Activated T-cell treated with anti-CD3 and anti-CD28 coated beads, Interleukin-2, amount 50 U/mL, for 24 hours (primary cell): ENCODE results near the gene SRRM5.

Experiments
- DNase-seq: peaks from one replicate; pipeline ENCODE4 v3.0.0-alpha.2; 2020
- H3K27ac Mint-ChIP-seq: 2 replicates; pipeline ENCODE4 v1.8.0; 2020; ENCODE audit warnings: mild to moderate bottlenecking, mixed read lengths
- H3K27me3 Mint-ChIP-seq: 2 replicates; pipeline ENCODE4 v1.8.0; 2020; ENCODE audit warnings: mixed read lengths
- H3K36me3 Mint-ChIP-seq: 2 replicates; pipeline ENCODE4 v1.8.0; 2020; ENCODE audit warnings: low read depth, mixed read lengths
- H3K4me1 Mint-ChIP-seq: 2 replicates; pipeline ENCODE4 v1.8.0; 2020; ENCODE audit warnings: low read depth, mixed read lengths
- H3K4me3 Mint-ChIP-seq: 2 replicates; pipeline ENCODE4 v1.8.0; 2020; ENCODE audit warnings: mild to moderate bottlenecking, moderate library complexity, mixed read lengths
- H3K9me3 Mint-ChIP-seq: 2 replicates; pipeline ENCODE4 v1.8.0; 2020; ENCODE audit warnings: mixed read lengths

SRRM5 gene

DNA sequence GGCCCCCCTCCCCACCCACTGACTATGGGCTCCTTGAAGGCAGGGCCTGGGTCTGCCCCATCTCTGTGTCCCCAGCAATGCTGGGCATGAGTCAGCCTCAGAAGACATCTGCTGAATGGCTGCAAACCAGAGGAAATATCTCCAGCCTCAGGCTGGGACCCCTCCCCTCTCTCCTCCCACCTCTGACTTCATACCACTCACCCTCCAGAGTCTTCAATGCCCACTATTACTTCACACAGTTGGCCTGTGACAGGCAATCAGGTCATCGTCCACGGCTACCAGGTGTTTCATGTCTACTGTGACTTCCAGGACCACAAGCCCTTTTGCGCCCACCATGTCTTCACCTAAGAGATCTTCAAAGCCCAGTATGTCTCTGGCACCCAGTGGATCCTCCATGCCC lies at the start of gene SRRM5:
Gene SRRM5 (plus strand): TSS at position 301 of the 400 bp plus-strand sequence. CDS start 34 bp downstream, at position 335.
- H3K36me3 Mint-ChIP-seq: peaks cover 40% of the 10 kb centered on the region
- H3K4me3 Mint-ChIP-seq: no peak within 1 kb of the TSS
- no peaks in the 10 kb centered on the region for H3K9me3 Mint-ChIP-seq
- peaks cover 19% of the 10 kb centered on the region for H3K4me1 Mint-ChIP-seq
- H3K27ac Mint-ChIP-seq: peak within 1 kb of the TSS; percentile 76
- no peaks in the 10 kb centered on the region for H3K27me3 Mint-ChIP-seq
- no peak for DNase-seq

DNA sequence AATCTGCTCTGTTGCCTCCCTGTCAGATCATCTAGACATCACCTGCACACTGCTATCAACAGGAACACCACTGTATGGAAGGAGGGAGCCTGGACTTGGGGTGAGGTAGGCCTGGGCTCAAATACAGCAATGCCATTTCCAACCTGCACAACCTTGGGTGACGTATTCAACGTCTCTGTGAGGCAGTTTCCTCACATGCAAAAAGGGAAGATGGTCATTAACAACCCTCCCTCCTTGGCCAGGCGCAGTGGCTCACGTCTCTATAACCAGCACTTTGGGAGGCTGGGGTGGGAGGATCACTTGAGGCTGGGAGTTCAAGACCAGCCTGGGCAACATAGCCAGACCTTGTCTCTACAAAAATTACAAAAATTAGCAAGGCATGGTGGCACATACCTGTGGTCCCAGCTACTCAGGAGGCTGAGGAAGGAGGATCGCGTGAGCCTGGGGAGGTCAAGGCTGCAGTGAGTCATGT lies 49.6 kb upstream of the SRRM5 start:
- Mint-ChIP-seq H3K4me3 (peak overlapping the region; percentile 55), H3K27me3 (no peaks in the 10 kb centered on the region), H3K4me1 (peaks cover 60% of the 10 kb centered on the region), H3K9me3 (no peaks in the 10 kb centered on the region), H3K36me3 (peaks cover 58% of the 10 kb centered on the region), H3K27ac (peak overlapping the region; percentile 95)
- no peak for DNase-seq

DNA sequence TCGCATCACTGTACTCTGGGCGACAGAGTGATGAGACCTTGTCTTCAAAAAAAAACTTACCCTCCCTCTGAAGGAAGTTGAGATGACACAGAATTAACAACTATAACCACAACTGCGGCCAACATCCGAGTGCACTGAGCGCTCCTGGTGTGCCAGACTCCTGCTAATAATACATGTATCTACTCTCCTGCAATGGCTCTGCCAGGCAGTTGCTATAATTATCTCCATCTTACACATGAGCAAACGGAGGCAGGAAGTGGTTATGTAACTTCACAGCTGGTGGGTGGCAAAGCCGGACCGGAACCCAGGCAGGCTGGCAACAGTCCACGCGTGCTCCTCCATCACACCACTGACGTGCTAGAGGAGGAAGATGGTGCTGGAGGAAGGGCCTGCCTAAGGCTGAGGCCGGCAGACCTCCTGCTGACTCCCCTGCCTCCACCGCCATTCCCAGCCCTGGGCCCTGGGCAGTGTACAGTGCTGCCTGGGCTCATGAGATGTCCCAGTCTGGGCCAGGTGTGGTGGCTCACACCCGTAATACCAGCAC lies 49.1 kb upstream of the SRRM5 start:
- Mint-ChIP-seq H3K4me3 (peak overlapping the region; percentile 55), H3K36me3 (peaks cover 56% of the 10 kb centered on the region), H3K27ac (peak overlapping the region; percentile 95), H3K27me3 (no peaks in the 10 kb centered on the region), H3K4me1 (peaks cover 57% of the 10 kb centered on the region), H3K9me3 (no peaks in the 10 kb centered on the region)
- peak; percentile 79 for DNase-seq

DNA sequence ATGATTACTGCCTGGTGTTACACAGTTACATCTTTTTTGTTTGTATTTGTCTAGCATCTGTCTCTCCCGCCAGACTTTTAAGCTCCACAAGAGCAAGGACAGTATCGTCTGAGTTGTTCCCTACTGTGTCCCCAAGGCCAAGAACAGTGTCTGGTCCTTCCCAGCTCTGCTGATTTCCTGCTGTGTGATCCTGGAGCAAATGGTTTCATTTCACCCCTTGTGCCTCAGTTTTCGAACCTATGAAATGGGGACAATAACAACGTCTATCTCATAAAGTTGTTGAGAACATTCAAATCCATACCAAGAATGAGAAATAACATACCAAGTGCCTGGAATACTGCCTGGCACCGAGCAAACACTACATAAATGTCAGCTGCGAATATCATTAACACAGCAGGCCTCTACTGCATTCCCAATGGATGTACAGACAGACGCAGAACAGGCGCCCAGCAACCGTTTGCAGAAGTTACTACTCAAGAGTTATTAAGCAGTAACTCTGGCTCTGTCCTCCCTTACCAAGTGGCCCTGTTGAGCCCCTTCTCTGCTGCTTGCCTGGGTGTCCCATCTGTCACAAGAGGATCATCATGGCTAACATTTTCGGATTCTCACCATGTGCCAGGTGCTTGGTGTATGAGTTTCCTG lies 48.0 kb upstream of the SRRM5 start:
- H3K27ac Mint-ChIP-seq: peak overlapping the region; percentile 95
- no peaks in the 10 kb centered on the region for H3K9me3 Mint-ChIP-seq
- H3K4me3 Mint-ChIP-seq: no peak overlapping the region
- H3K36me3 Mint-ChIP-seq: peaks cover 49% of the 10 kb centered on the region
- H3K4me1 Mint-ChIP-seq: peaks cover 53% of the 10 kb centered on the region
- no peak for DNase-seq
- H3K27me3 Mint-ChIP-seq: no peaks in the 10 kb centered on the region

- H3K4me1 Mint-ChIP-seq: peaks cover 56% of the 10 kb centered on the region
- H3K4me3 Mint-ChIP-seq: no peak overlapping the region
- H3K27me3 Mint-ChIP-seq: no peaks in the 10 kb centered on the region
- no peak for DNase-seq
- peaks cover 47% of the 10 kb centered on the region for H3K36me3 Mint-ChIP-seq
- no peak overlapping the region for H3K27ac Mint-ChIP-seq
- no peaks in the 10 kb centered on the region for H3K9me3 Mint-ChIP-seq
These were observed 47.1 kb upstream of the SRRM5 start for GRCh38 chr19:43564800-43565199.

GRCh38 chr19:43569657-43570056 lies 42.2 kb upstream of the SRRM5 start:
- Mint-ChIP-seq H3K4me1 (peaks cover 47% of the 10 kb centered on the region), H3K27me3 (no peaks in the 10 kb centered on the region), H3K36me3 (peaks cover 40% of the 10 kb centered on the region), H3K4me3 (no peak overlapping the region), H3K27ac (peak overlapping the region; percentile 39), H3K9me3 (no peaks in the 10 kb centered on the region)
- DNase-seq: no peak

GRCh38 chr19:43570174-43570791 lies 41.6 kb upstream of the SRRM5 start:
- peaks cover 46% of the 10 kb centered on the region for H3K36me3 Mint-ChIP-seq
- H3K9me3 Mint-ChIP-seq: no peaks in the 10 kb centered on the region
- H3K4me3 Mint-ChIP-seq: no peak overlapping the region
- H3K4me1 Mint-ChIP-seq: peaks cover 47% of the 10 kb centered on the region
- H3K27ac Mint-ChIP-seq: peak overlapping the region; percentile 76
- no peaks in the 10 kb centered on the region for H3K27me3 Mint-ChIP-seq
- DNase-seq: no peak

DNA sequence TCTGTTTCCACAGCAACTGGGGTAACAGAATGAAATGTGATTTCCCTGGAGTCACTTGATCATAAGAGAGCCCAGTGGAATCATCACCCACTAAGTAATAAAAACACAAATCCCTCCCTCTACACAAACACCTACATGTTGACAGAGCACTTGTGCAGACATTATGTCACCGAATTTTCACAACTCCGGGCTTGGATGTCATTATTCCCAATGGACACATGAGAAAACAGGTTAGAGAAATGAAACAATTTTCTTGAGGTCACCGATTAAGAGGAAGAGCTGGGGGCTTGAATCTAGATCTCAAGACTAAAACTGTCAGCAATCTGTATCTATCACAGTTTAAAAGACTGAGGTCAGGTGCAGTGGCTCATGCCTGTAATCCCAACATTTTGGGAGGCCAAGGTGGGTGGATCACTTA lies 39.7 kb upstream of the SRRM5 start:
- Mint-ChIP-seq H3K4me3 (no peak overlapping the region), H3K27ac (peak overlapping the region; percentile 32), H3K4me1 (peaks cover 51% of the 10 kb centered on the region), H3K36me3 (peaks cover 45% of the 10 kb centered on the region), H3K9me3 (no peaks in the 10 kb centered on the region), H3K27me3 (no peaks in the 10 kb centered on the region)
- no peak for DNase-seq

GRCh38 chr19:43574424-43575155 lies 37.3 kb upstream of the SRRM5 start:
- H3K9me3 Mint-ChIP-seq: no peaks in the 10 kb centered on the region
- H3K4me1 Mint-ChIP-seq: peaks cover 55% of the 10 kb centered on the region
- no peaks in the 10 kb centered on the region for H3K27me3 Mint-ChIP-seq
- peaks cover 42% of the 10 kb centered on the region for H3K36me3 Mint-ChIP-seq
- DNase-seq: no peak
- H3K27ac Mint-ChIP-seq: peak overlapping the region; percentile 96
- peak overlapping the region; percentile 96 for H3K4me3 Mint-ChIP-seq

DNA sequence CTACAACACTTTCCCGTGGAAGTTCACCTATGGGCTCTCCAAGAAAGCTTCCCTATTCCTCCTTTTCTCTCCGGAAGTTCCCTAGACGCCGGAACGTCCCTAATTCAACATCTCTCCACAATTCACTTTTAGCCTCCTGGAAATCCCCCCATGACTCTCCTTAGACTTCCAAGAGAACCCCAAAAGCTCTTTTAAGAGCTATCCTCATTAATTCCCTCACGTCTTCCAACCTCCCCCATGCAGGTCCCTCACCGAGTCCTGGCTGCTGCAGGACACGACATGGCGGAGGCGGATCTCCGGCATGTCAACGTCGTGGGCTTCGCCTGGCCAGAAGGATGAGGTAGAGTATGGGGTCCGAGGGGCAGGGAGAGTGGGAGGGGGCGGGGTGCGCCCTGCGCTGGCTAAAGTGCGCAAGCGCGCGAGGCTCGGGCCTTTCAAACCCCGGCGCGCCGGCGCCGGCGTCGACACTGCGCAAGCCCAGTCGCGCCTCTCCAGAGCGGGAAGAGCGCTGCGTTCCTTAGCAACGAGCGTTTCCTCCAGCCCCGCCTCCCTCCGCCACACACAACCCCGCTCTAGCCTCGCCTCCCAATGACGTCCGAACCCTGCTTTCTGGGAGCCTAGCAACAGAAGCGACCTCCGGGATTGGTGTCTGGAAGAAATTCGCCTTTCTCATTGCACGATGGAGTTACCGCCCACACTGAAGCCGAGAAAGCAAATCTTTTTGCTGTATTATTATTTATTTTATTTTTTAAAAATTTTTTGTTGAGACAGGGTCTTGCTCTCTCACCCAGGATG lies 36.5 kb upstream of the SRRM5 start, which contains the start of the genes PINLYP and XRCC1:
Gene PINLYP (plus strand): TSS at position 646 of the 795 bp plus-strand sequence. CDS start 1,391 bp downstream, outside the sequence.
Gene XRCC1 (minus strand): TSS at position 372 of the 795 bp plus-strand sequence. CDS start 69 bp downstream, at position 303.
- peak; percentile 94 for DNase-seq
- no peaks in the 10 kb centered on the region for H3K27me3 Mint-ChIP-seq
- H3K4me1 Mint-ChIP-seq: peaks cover 55% of the 10 kb centered on the region
- H3K36me3 Mint-ChIP-seq: peaks cover 35% of the 10 kb centered on the region
- peak within 1 kb of the TSS; percentile 96 for H3K27ac Mint-ChIP-seq
- peak within 1 kb of the TSS; percentile 96 for H3K4me3 Mint-ChIP-seq
- no peaks in the 10 kb centered on the region for H3K9me3 Mint-ChIP-seq

DNA sequence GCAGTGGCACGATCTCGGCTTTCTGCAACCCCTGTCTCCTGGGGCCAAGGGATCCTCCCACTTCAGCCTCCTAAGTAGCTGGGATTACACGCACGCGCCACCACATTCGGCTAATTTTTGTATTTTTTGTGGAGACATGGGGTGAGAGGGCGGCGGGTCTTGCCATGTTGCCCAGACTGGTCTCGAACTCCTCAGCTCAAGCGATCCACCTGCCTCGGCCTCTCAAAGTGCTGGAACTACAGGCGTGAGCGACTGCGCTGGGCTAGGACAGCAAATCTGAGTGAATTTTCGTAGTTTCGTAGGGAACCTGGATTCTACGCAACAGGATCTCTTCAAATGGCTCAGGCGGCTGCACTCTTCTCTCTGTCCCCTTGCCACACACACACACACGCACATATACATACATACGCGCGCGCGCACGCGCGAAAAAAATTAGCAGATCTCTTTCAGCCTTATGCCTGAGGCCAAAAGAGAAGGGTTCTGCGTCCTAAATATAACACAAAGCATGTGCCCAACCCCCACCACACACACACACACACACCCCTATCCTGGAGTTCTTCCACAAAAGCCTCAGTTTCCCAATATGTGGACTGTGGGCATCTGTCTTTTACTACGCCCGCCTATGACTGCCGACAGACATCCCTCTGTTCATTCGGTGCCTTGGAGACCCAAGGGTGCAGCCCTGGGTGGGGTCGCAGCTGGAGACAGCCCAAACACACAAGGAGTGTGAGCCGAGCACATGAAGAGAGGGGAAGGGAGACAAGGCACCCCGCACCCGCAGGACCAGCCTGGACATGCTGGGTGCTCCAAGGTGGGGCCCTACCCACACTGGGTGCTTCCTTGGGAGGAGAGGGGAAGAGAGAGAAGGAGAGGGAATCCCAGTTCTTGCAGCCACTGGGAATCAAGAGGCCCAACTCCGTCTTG lies 35.7 kb upstream of the SRRM5 start:
- peak overlapping the region; percentile 78 for H3K27ac Mint-ChIP-seq
- DNase-seq: no peak
- no peaks in the 10 kb centered on the region for H3K9me3 Mint-ChIP-seq
- H3K27me3 Mint-ChIP-seq: no peaks in the 10 kb centered on the region
- peaks cover 48% of the 10 kb centered on the region for H3K4me1 Mint-ChIP-seq
- H3K36me3 Mint-ChIP-seq: peaks cover 28% of the 10 kb centered on the region
- H3K4me3 Mint-ChIP-seq: peak overlapping the region; percentile 96

DNA sequence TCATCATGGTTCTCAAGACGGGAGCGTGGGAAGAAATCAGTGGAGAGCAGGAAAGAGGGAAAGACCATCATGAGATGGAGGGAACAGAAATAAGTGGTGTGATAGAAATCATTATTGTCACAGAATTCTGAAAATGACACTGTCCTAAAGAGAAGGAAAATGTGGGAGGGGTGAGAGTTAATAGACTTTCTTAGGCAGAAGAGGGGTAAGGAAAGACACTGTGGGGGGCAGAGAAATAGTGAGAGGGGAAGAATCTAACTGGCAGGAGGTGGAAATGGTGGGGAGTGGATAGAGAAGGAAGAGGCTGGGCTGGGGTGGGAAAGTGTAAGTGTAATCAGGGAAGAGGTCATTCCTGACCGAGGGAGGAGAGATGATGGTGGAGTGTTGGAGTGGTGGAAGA lies 33.1 kb upstream of the SRRM5 start:
- Mint-ChIP-seq H3K4me3 (peak overlapping the region; percentile 83), H3K9me3 (no peaks in the 10 kb centered on the region), H3K27me3 (no peaks in the 10 kb centered on the region), H3K4me1 (peaks cover 31% of the 10 kb centered on the region), H3K36me3 (peaks cover 8% of the 10 kb centered on the region), H3K27ac (no peak overlapping the region)
- no peak for DNase-seq

DNA sequence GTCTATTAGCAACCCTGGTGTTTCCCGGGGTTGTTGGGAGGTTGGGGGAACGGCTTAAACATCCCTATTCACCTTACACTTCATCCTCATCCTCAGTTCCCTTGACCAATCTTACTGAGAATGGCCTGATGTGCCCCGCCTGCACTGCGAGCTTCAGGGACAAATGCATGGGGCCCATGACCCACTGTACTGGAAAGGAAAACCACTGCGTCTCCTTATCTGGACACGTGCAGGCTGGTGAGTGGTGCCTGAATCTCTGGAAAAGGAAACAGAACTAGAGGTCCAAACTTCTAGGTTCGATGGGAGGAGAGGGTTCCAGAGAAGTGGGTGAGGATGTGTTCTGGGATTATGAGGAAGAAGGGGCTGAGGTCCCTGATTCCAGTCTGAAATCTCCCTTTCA lies 30.4 kb upstream of the SRRM5 start:
- Mint-ChIP-seq H3K9me3 (no peaks in the 10 kb centered on the region), H3K4me3 (peak overlapping the region; percentile 26), H3K27ac (no peak overlapping the region), H3K4me1 (peaks cover 18% of the 10 kb centered on the region), H3K27me3 (no peaks in the 10 kb centered on the region), H3K36me3 (peaks cover 10% of the 10 kb centered on the region)
- DNase-seq: no peak
